Chondrocyte (in vitro differentiated cells): ENCODE data around the gene EPAS1. TPM values are rescaled to one million over a fixed set of nuclear protein-coding genes. Genes with fewer than 3 reads are reported as not detected.

Experiments used
- DNase-seq: peaks from one replicate; pipeline ENCODE4 v3.0.0; 2021; ENCODE audit warnings: mixed read lengths, low spot score
- H3K27ac Mint-ChIP-seq: one replicate; pipeline ENCODE4 v1.8.0; 2021; ENCODE audit warnings: mild to moderate bottlenecking, moderate library complexity, mixed read lengths; ENCODE audit not compliant: unreplicated experiment
- H3K27me3 Mint-ChIP-seq: 2 replicates; pipeline ENCODE4 v1.8.0; 2021; ENCODE audit warnings: low read depth, mixed read lengths
- H3K36me3 Mint-ChIP-seq: 2 replicates; pipeline ENCODE4 v1.8.0; 2021; ENCODE audit warnings: low read depth, mixed read lengths
- H3K4me1 Mint-ChIP-seq: 2 replicates; pipeline ENCODE4 v1.8.0; 2021; ENCODE audit warnings: low read depth, mild to moderate bottlenecking, mixed read lengths
- H3K4me3 Mint-ChIP-seq: one replicate; pipeline ENCODE4 v1.8.0; 2021; ENCODE audit warnings: mild to moderate bottlenecking, moderate library complexity, mixed read lengths; ENCODE audit not compliant: unreplicated experiment
- H3K9me3 Mint-ChIP-seq: 2 replicates; pipeline ENCODE4 v1.8.0; 2021; ENCODE audit warnings: low read depth, mixed read lengths
- CTCF ChIP-seq: fragments of 200-600 bp; sonication (generic); IDR thresholded peaks from 2 replicates; pipeline ENCODE4 v1.5.0; 2021; ENCODE audit warnings: antibody characterized with exemption, mild to moderate bottlenecking, moderate library complexity
- total RNA-seq: library from RNA; stranded (reverse); gene quantifications from 3 replicates; pipeline ENCODE4 v1.2.1, GENCODE V29; 2021

EPAS1 gene
- total RNA-seq, 1 donor from 2014 or later = 122 TPM

- H3K4me1 Mint-ChIP-seq = peaks cover 36% of the 10 kb centered on the region
- DNase-seq = no peak
- no peak for TF ChIP-seq CTCF
- no peaks in the 10 kb centered on the region for H3K36me3 Mint-ChIP-seq
- H3K27me3 Mint-ChIP-seq = no peaks in the 10 kb centered on the region
- no peak overlapping the region for H3K4me3 Mint-ChIP-seq
- H3K9me3 Mint-ChIP-seq = peaks cover 3% of the 10 kb centered on the region
- no peak overlapping the region for H3K27ac Mint-ChIP-seq
Observed at GRCh38 chr2:46319711-46320110, 22.5 kb downstream of the EPAS1 start.

- Mint-ChIP-seq H3K4me1 (peaks cover 32% of the 10 kb centered on the region), H3K4me3 (no peak overlapping the region), H3K36me3 (no peaks in the 10 kb centered on the region), H3K9me3 (peaks cover 3% of the 10 kb centered on the region), H3K27ac (no peak overlapping the region), H3K27me3 (no peaks in the 10 kb centered on the region)
- no peak for TF ChIP-seq CTCF
- no peak for DNase-seq
Observed at GRCh38 chr2:46320141-46320567, 22.9 kb downstream of the EPAS1 start.

- Mint-ChIP-seq H3K4me1 (peaks cover 21% of the 10 kb centered on the region), H3K4me3 (no peak overlapping the region), H3K27me3 (no peaks in the 10 kb centered on the region), H3K36me3 (no peaks in the 10 kb centered on the region), H3K27ac (no peak overlapping the region), H3K9me3 (no peaks in the 10 kb centered on the region)
- TF ChIP-seq CTCF = no peak
- no peak for DNase-seq
Observed at GRCh38 chr2:46323730-46324129, 26.5 kb downstream of the EPAS1 start.

GRCh38 chr2:46325182-46325928, 28.1 kb downstream of the EPAS1 start:
- TF ChIP-seq CTCF = no peak
- H3K9me3 Mint-ChIP-seq = no peaks in the 10 kb centered on the region
- no peaks in the 10 kb centered on the region for H3K36me3 Mint-ChIP-seq
- no peak for DNase-seq
- H3K4me3 Mint-ChIP-seq = no peak overlapping the region
- H3K27me3 Mint-ChIP-seq = no peaks in the 10 kb centered on the region
- no peak overlapping the region for H3K27ac Mint-ChIP-seq
- H3K4me1 Mint-ChIP-seq = peaks cover 28% of the 10 kb centered on the region

GRCh38 chr2:46326231-46326980, 29.2 kb downstream of the EPAS1 start:
- no peak for TF ChIP-seq CTCF
- Mint-ChIP-seq H3K4me1 (peaks cover 37% of the 10 kb centered on the region), H3K4me3 (no peak overlapping the region), H3K27ac (peak overlapping the region; percentile 55), H3K27me3 (no peaks in the 10 kb centered on the region), H3K36me3 (no peaks in the 10 kb centered on the region), H3K9me3 (no peaks in the 10 kb centered on the region)
- DNase-seq = no peak
